Gastrocnemius medialis (tissue), 4 donors: ENCODE data around the gene ATXN2L.

Source experiments
- POLR2A ChIP-seq, 2 donors: fragments of 450-650 bp; IDR thresholded peaks; one replicate each; pipeline ENCODE4 v1.6.1; 2017; ENCODE audit warnings: antibody characterized with exemption in 2 of 2, mild to moderate bottlenecking in 2 of 2, moderate library complexity in 2 of 2
- TF ChIP-seq, protein P1 (sequence below), 5 experiments: fragments of 450-650 bp in 3 of 5; fragments of 200-600 bp in 2 of 5; sonication (generic) in 2 of 5; IDR thresholded peaks in 4 of 5; conservative IDR thresholded peaks in 1 of 5; 1 replicate in 4 of 5; 2 replicates in 1 of 5; pipeline ENCODE4 v1.5.1; 2016 to 2019; ENCODE audit warnings: antibody characterized with exemption in 5 of 5, mild to moderate bottlenecking in 3 of 5, moderate library complexity in 3 of 5

DNA sequence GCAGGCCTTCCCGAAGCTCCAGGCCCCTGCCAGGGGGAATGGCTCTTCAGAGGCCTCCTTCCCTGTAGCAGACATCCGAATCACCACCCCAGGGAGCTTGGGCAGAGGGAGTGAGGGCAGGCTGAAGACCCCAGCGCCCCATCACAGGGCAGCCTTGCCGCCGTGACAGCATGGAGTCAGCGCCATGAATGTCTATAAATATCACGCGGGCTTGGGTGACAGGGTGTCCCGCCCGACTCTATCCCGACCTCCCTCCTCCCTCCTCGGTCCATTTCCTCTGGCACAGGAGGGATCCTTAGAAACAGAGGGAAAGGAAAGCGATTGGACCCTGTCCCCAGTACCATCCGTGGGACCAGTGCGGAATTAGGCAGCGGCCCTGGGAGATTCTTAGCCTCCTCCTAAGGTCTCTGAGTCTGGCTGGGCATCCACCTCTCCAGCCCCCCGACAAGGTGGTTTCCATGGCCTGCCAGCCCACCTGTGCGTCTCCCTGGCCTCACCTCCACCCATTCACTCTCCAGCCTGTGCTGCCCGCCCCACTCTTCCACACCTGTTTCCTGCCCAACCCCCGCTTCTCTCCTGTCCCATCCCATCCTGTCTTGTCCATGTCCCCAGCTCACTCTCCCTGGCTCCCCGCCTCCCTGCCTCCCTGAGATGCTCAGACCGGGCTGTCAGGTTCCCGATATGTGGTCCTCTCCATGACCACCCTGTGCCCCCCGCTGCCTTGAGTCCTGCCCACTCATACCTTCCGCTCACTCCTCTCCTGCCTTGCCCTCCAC is 60.6 kb downstream of the ATXN2L start:
- TF ChIP-seq, protein P1, sequence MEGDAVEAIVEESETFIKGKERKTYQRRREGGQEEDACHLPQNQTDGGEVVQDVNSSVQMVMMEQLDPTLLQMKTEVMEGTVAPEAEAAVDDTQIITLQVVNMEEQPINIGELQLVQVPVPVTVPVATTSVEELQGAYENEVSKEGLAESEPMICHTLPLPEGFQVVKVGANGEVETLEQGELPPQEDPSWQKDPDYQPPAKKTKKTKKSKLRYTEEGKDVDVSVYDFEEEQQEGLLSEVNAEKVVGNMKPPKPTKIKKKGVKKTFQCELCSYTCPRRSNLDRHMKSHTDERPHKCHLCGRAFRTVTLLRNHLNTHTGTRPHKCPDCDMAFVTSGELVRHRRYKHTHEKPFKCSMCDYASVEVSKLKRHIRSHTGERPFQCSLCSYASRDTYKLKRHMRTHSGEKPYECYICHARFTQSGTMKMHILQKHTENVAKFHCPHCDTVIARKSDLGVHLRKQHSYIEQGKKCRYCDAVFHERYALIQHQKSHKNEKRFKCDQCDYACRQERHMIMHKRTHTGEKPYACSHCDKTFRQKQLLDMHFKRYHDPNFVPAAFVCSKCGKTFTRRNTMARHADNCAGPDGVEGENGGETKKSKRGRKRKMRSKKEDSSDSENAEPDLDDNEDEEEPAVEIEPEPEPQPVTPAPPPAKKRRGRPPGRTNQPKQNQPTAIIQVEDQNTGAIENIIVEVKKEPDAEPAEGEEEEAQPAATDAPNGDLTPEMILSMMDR (IDR thresholded peaks at IDR 0.05 in 4 of 5, conservative IDR thresholded peaks at IDR 0.05 in 1 of 5) = no peak
- TF ChIP-seq POLR2A (IDR thresholded peaks at IDR 0.05) = no peak
